Esophagus muscularis mucosa (tissue), 4 donors: ENCODE measurements around the gene AREL1. TPM values are rescaled to one million over a fixed set of nuclear protein-coding genes. Genes with fewer than 3 reads are reported as not detected.

Experiments
- DNase-seq: peaks from one replicate; pipeline ENCODE4 v3.0.0-alpha.2; 2017; ENCODE audit errors: extremely low spot score
- H3K27ac ChIP-seq, 4 donors: fragments of 200-600 bp; sonication (generic); replicated peaks in 1 of 4; 1 replicate in 3 of 4; 2 replicates in 1 of 4; pipeline ENCODE4 v1.5.1; 2016 to 2019; ENCODE audit warnings: mild to moderate bottlenecking in 1 of 4
- H3K27me3 ChIP-seq, 4 donors: fragments of 200-600 bp; sonication (generic); one replicate each; pipeline versions ENCODE4 v1.5.1 to v1.6.0; 2016 to 2019
- H3K36me3 ChIP-seq, 4 donors: fragments of 200-600 bp; sonication (generic); one replicate each; pipeline ENCODE4 v1.5.1; 2016 to 2019
- H3K4me1 ChIP-seq, 4 donors: fragments of 200-600 bp; sonication (generic); one replicate each; pipeline ENCODE4 v1.5.1; 2016 to 2019
- H3K4me3 ChIP-seq, 4 donors: fragments of 200-600 bp; sonication (generic); 1 replicate in 2 of 4; 2 replicates in 2 of 4; pipeline ENCODE4 v1.5.1; 2016 to 2019; ENCODE audit warnings: mild to moderate bottlenecking in 4 of 4, moderate library complexity in 1 of 4
- H3K9me3 ChIP-seq, 4 donors: fragments of 200-600 bp; sonication (generic); 1 replicate in 3 of 4; 2 replicates in 1 of 4; pipeline ENCODE4 v1.5.1; 2016 to 2019
- CTCF ChIP-seq, 3 experiments: fragments of 200-600 bp in 2 of 3; fragments of 450-650 bp in 1 of 3; sonication (generic) in 2 of 3; IDR thresholded peaks; one replicate each; pipeline ENCODE4 v1.5.1; 2017 to 2019; ENCODE audit warnings: antibody characterized with exemption in 3 of 3, mild to moderate bottlenecking in 2 of 3, moderate library complexity in 1 of 3
- EP300 ChIP-seq: sonication (generic); formaldehyde crosslinking; IDR thresholded peaks from one replicate; pipeline ENCODE4 v1.6.1; 2017; ENCODE audit warnings: antibody characterized with exemption
- POLR2A ChIP-seq: fragments of 450-650 bp; IDR thresholded peaks from one replicate; pipeline ENCODE4 v1.6.1; 2017; ENCODE audit warnings: antibody characterized with exemption, moderate library complexity, mild to moderate bottlenecking, low read depth
- POLR2AphosphoS5 ChIP-seq, 2 donors: sonication (generic); formaldehyde crosslinking; IDR thresholded peaks; one replicate each; pipeline ENCODE4 v1.6.1; 2017; ENCODE audit warnings: antibody characterized with exemption in 2 of 2
- WGBS: methylation state at CpG from one replicate; pipeline ENCODE4 v1.1.5; 2018; 5-methylcytosine and 5-hydroxymethylcytosine counted together
- intact Hi-C: fragments of 100-400 bp; cut with DNase I; formaldehyde crosslinking; loops from one replicate; pipeline ENCODE4 v1.15.1; 2023
- total RNA-seq, 4 donors: library from RNA; depleted of rRNA; stranded (reverse); fragments of >200 nt; gene quantifications; one replicate each; pipeline versions ENCODE4 v1.1.0 to v1.2.1, GENCODE V29; 2016

The AREL1 gene
- total RNA-seq, 4 donors from 2014 or later = 12.3 to 21.6 (median 16.2) TPM

- peaks cover 44 to 60% (median 52%) of the 10 kb centered on the region in 4 donors for H3K4me1 ChIP-seq
- H3K4me3 ChIP-seq = no peak overlapping the region
- no peaks in the 10 kb centered on the region for H3K36me3 ChIP-seq
- H3K27ac ChIP-seq = no peak overlapping the region
- no peak for TF ChIP-seq POLR2AphosphoS5 (IDR thresholded peaks at IDR 0.05)
- TF ChIP-seq EP300 = no peak
- TF ChIP-seq POLR2A = no peak
- no peak for TF ChIP-seq CTCF (IDR thresholded peaks at IDR 0.05)
- no peaks in the 10 kb centered on the region for H3K9me3 ChIP-seq
- no peak for DNase-seq
- WGBS = 75% methylated on average over 7 of the region's 13 CpGs
- peaks cover 0 to 25% (median 0%) of the 10 kb centered on the region in 4 donors for H3K27me3 ChIP-seq
- intact Hi-C loops = no loop called here
Observed at GRCh38 chr14:74616996-74617700, 95.7 kb downstream of the AREL1 start.

GRCh38 chr14:74616507-74616906, 96.4 kb downstream of the AREL1 start:
- intact Hi-C loops = no loop called here
- H3K27me3 ChIP-seq = peaks cover 0 to 32% (median 2%) of the 10 kb centered on the region in 4 donors

GRCh38 chr14:74615735-74616134, 97.1 kb downstream of the AREL1 start:
- Histone ChIP-seq H3K4me1 (peaks cover 45 to 63% (median 56%) of the 10 kb centered on the region in 4 donors), H3K4me3 (no peak overlapping the region), H3K27me3 (peaks cover 0 to 39% (median 4%) of the 10 kb centered on the region in 4 donors), H3K27ac (no peak overlapping the region), H3K36me3 (no peaks in the 10 kb centered on the region), H3K9me3 (no peaks in the 10 kb centered on the region)
- TF ChIP-seq EP300 = no peak
- TF ChIP-seq POLR2AphosphoS5 (IDR thresholded peaks at IDR 0.05) = no peak
- no peak for TF ChIP-seq POLR2A
- intact Hi-C loops = no loop called here
- no peak for DNase-seq
- WGBS = 93% methylated on average over 14 of the region's 14 CpGs

More at GRCh38 chr14:74616507-74616906, 96.4 kb downstream of the AREL1 start:
- Histone ChIP-seq H3K27ac (no peak overlapping the region), H3K36me3 (no peaks in the 10 kb centered on the region), H3K4me3 (no peak overlapping the region), H3K9me3 (no peaks in the 10 kb centered on the region), H3K4me1 (peaks cover 50 to 66% (median 54%) of the 10 kb centered on the region in 4 donors)
- no peak for DNase-seq
- WGBS = 63% methylated on average over 4 of the region's 4 CpGs
- TF ChIP-seq CTCF (IDR thresholded peaks at IDR 0.05) (no peak), EP300 (no peak), POLR2AphosphoS5 (IDR thresholded peaks at IDR 0.05) (no peak), POLR2A (no peak)

- Histone ChIP-seq H3K27ac (no peak overlapping the region), H3K36me3 (no peaks in the 10 kb centered on the region), H3K4me3 (no peak overlapping the region), H3K9me3 (no peaks in the 10 kb centered on the region), H3K4me1 (peaks cover 39 to 58% (median 50%) of the 10 kb centered on the region in 4 donors), H3K27me3 (peaks cover 0 to 40% (median 4%) of the 10 kb centered on the region in 4 donors)
- intact Hi-C loops = loop anchor here (5.0 kb wide), 1 partner anchor 253 kb away; no protein-coding TSS in a partner anchor
- 88% methylated on average over 8 of the region's 8 CpGs for WGBS
- DNase-seq = no peak
- TF ChIP-seq EP300 (no peak), POLR2A (no peak), POLR2AphosphoS5 (IDR thresholded peaks at IDR 0.05) (no peak), CTCF (IDR thresholded peaks at IDR 0.05) (no peak)
Observed at GRCh38 chr14:74614508-74615495, 98.1 kb downstream of the AREL1 start.
